Liver (tissue), 9 donors: ENCODE results near the gene TP73. TPM values are rescaled to one million over a fixed set of nuclear protein-coding genes. Genes with fewer than 3 reads are reported as not detected.

Source experiments
- DNase-seq: peaks from one replicate; pipeline ENCODE4 v3.0.0-alpha.2; 2017; ENCODE audit warnings: low spot score
- H3K27ac ChIP-seq, 2 donors: one replicate each; pipeline ENCODE4 v1.7.0; 2013; ENCODE audit warnings: inconsistent platforms in 2 of 2, low read length in 2 of 2, control low read depth in 1 of 2, low read depth in 1 of 2, mild to moderate bottlenecking in 1 of 2
- H3K27me3 ChIP-seq, 4 donors: one replicate each; pipeline versions ENCODE4 v1.6.1 to v1.7.0; 2013; ENCODE audit warnings: low read length in 3 of 4, inconsistent platforms in 1 of 4, mild to moderate bottlenecking in 1 of 4, moderate library complexity in 1 of 4; ENCODE audit not compliant: control insufficient read depth in 4 of 4, insufficient read depth in 4 of 4
- H3K36me3 ChIP-seq, 4 donors: one replicate each; pipeline versions ENCODE4 v1.6.1 to v1.7.0; 2013; ENCODE audit warnings: low read length in 3 of 4, mild to moderate bottlenecking in 3 of 4, low read depth in 1 of 4, moderate library complexity in 1 of 4; ENCODE audit not compliant: control insufficient read depth in 4 of 4, insufficient read depth in 3 of 4
- H3K4me1 ChIP-seq, 4 donors: one replicate each; pipeline versions ENCODE4 v1.6.1 to v1.7.0; 2013; ENCODE audit warnings: low read length in 3 of 4, mild to moderate bottlenecking in 3 of 4, moderate library complexity in 1 of 4; ENCODE audit not compliant: control insufficient read depth in 4 of 4, insufficient read depth in 4 of 4
- H3K4me3 ChIP-seq, 3 donors: one replicate each; pipeline versions ENCODE4 v1.6.1 to v1.7.0; 2013; ENCODE audit warnings: low read length in 3 of 3, control low read depth in 1 of 3, low read depth in 1 of 3, mild to moderate bottlenecking in 1 of 3
- H3K9ac ChIP-seq, 2 donors: one replicate each; pipeline ENCODE4 v1.7.0; 2013; ENCODE audit warnings: low read length in 2 of 2, mild to moderate bottlenecking in 2 of 2, moderate library complexity in 2 of 2, control low read depth in 1 of 2, low read depth in 1 of 2
- H3K9me3 ChIP-seq, 4 donors: one replicate each; pipeline versions ENCODE4 v1.6.1 to v1.7.0; 2013; ENCODE audit warnings: low read length in 3 of 4; ENCODE audit not compliant: control insufficient read depth in 4 of 4
- FOXA1 ChIP-seq: IDR thresholded peaks from 2 replicates; pipeline ENCODE4 v1.6.1; 2016; ENCODE audit warnings: antibody characterized with exemption
- FOXA2 ChIP-seq: IDR thresholded peaks from 2 replicates; pipeline ENCODE4 v1.6.1; 2016; ENCODE audit warnings: antibody characterized with exemption
- GABPA ChIP-seq, 2 donors: IDR thresholded peaks in 1 of 2; conservative IDR thresholded peaks in 1 of 2; 2 replicates each; pipeline ENCODE4 v1.6.1; 2016; ENCODE audit warnings: antibody characterized with exemption in 2 of 2, mild to moderate bottlenecking in 1 of 2, moderate library complexity in 1 of 2
- HNF4A ChIP-seq, 2 donors: conservative IDR thresholded peaks; 2 replicates each; pipeline ENCODE4 v1.6.1; 2016; ENCODE audit warnings: antibody characterized with exemption in 2 of 2, mild to moderate bottlenecking in 2 of 2
- JUND ChIP-seq, 2 donors: IDR thresholded peaks; 2 replicates each; pipeline ENCODE4 v1.6.1; 2016; ENCODE audit warnings: antibody characterized with exemption in 2 of 2
- NR2F2 ChIP-seq: IDR thresholded peaks from 2 replicates; pipeline ENCODE4 v1.6.1; 2016; ENCODE audit warnings: antibody characterized with exemption
- RAD21 ChIP-seq, 2 donors: IDR thresholded peaks; 2 replicates each; pipeline ENCODE4 v1.6.1; 2016; ENCODE audit warnings: antibody characterized with exemption in 2 of 2, mild to moderate bottlenecking in 2 of 2
- RXRA ChIP-seq, 2 donors: IDR thresholded peaks; 2 replicates each; pipeline ENCODE4 v1.6.1; 2017 to 2018; ENCODE audit warnings: antibody characterized with exemption in 2 of 2, mild to moderate bottlenecking in 1 of 2
- TAF1 ChIP-seq: conservative IDR thresholded peaks from 2 replicates; pipeline ENCODE4 v1.6.1; 2016; ENCODE audit warnings: antibody characterized with exemption, mild to moderate bottlenecking
- WGBS: extraction: QIAGEN DNeasy Blood & Tissue Kit; methylation state at CpG from one replicate; pipeline ENCODE4 v1.1.7; 2013; 5-methylcytosine and 5-hydroxymethylcytosine counted together
- polyA plus RNA-seq, 2 donors: library from polyadenylated mRNA; stranded (reverse) in 1 of 2; unstranded in 1 of 2; fragments of 200-250 nt in 1 of 2; fragments of >200 nt in 1 of 2; fragmentation: Nextera tagmentation in 1 of 2; extraction: Ambion mirVana in 1 of 2; gene quantifications; one replicate each; pipeline versions ENCODE4 v1.2.1 to v1.2.3, GENCODE V29; 2013 to 2015
- total RNA-seq, 2 donors: library from RNA; depleted of rRNA; stranded (reverse); fragments of >200 nt; gene quantifications; one replicate each; pipeline ENCODE4 v1.2.3, GENCODE V29; 2014
- TF ChIP-seq, protein P1 (sequence below): IDR thresholded peaks from 2 replicates; pipeline ENCODE4 v1.6.1; 2016; ENCODE audit warnings: antibody characterized with exemption
- TF ChIP-seq, protein P2 (sequence below): IDR thresholded peaks from 2 replicates; pipeline ENCODE4 v1.6.1; 2016; ENCODE audit warnings: antibody characterized with exemption
- TF ChIP-seq, protein P3 (sequence below): IDR thresholded peaks from 2 replicates; pipeline ENCODE4 v1.6.1; 2016; ENCODE audit warnings: antibody characterized with exemption
- TF ChIP-seq, protein P4 (sequence below): IDR thresholded peaks from 2 replicates; pipeline ENCODE4 v1.6.1; 2016; ENCODE audit warnings: antibody characterized with exemption, mild to moderate bottlenecking
- donor health status: healthy.
- donor health status: healthy.
- donor health status: healthy.
- donor health status: healthy.
- donor health status: healthy.

The TP73 gene
- total and polyA plus RNA-seq, 4 donors, result 0.08 to 0.29 (median 0.18) TPM

DNA sequence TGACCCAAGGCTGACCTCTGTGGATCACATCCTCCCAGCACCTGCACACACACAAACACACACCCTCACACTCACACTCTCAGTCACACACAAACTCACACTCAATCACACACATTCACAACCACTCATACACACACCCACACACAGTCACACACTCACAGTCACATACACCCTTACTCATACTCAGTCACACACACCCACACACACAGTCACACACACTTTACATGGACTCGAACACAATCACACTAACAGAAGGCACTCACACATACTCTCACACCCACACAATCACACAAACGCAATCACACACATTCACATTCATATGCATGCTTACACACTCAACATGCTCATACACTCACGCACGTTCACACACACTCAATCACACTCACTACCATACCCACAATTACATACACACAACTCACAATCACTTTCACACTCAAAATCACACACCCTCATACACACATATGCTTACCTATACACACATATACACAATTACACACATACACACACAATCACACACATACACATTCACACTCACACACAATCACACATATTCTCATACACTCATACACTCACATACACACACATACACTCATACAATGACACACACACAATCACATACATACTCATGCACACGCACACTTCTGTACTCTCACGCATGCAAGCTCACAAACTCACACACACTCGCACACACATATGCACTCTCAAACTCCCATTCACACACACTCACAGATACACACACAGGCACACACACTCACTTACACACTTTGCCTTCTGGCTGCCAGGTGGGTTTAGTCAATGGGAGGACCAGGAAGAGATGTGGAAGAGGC is 47.1 kb upstream of the TP73 start (continued):
- TF ChIP-seq FOXA1, result no peak
- TF ChIP-seq TAF1, result no peak
- TF ChIP-seq, protein P1, sequence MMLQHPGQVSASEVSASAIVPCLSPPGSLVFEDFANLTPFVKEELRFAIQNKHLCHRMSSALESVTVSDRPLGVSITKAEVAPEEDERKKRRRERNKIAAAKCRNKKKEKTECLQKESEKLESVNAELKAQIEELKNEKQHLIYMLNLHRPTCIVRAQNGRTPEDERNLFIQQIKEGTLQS, result no peak

DNA sequence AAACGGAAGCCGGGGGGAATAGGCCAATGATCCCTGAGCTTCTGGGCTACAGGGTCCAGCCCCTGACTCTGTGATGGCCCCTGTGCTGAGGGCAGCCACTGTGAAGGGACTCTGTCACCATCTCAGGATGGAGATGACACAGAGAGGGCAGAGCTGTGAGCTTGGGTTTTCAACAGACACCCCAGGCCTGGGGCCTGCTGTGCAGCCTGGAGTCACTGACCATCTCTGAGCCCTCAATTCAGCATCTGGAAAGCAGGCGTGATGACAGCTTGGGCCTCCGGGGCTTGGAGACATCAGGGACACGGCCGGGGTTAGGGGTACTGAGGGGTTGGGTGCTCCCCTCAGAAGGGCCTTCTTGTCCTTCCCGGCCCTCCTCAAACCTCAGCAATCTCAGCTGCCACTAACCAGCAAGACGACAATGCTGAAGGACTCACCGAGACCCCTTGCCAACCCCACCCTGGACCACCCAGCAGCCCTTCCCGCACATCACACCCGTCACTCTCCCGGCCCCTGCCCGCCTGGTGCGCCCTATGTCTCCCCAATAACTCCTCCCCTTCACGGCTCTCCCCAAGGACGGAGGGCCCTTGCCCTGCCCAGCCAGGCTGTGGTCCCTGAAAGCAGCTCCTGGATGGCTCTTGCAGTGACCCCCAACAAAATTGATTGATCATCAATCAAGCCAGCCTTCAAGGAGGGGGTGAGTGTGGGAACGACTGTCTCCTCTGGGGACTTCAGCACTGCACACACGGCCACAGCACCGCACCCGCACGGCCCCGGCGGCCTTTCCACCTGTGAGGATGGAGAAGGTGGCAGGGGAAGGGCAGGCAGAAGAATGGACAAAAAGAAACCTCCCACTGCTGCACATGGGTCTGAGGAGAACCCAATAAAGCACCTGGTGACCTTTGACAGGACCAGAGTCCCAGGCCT is 45.3 kb upstream of the TP73 start:
- Histone ChIP-seq H3K9ac (no peak overlapping the region), H3K27me3 (peaks cover 0 to 2% (median 0%) of the 10 kb centered on the region in 4 donors), H3K4me1 (peaks cover 5 to 8% (median 6%) of the 10 kb centered on the region in 4 donors), H3K9me3 (no peaks in the 10 kb centered on the region), H3K4me3 (no peak overlapping the region), H3K27ac (no peak overlapping the region), H3K36me3 (peaks cover 0 to 1% (median 0%) of the 10 kb centered on the region in 4 donors)
- 88% methylated on average over 23 of the region's 23 CpGs for WGBS
- TF ChIP-seq, protein P2, sequence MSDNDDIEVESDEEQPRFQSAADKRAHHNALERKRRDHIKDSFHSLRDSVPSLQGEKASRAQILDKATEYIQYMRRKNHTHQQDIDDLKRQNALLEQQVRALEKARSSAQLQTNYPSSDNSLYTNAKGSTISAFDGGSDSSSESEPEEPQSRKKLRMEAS, result no peak
- TF ChIP-seq RAD21 (IDR thresholded peaks at IDR 0.05) (no peak), FOXA2 (no peak), HNF4A (conservative IDR thresholded peaks at IDR 0.05) (no peak), RXRA (IDR thresholded peaks at IDR 0.05) (no peak), NR2F2 (no peak), GABPA (IDR thresholded peaks at IDR 0.05 in 1 of 2, conservative IDR thresholded peaks at IDR 0.05 in 1 of 2) (no peak), JUND (IDR thresholded peaks at IDR 0.05) (no peak)
- TF ChIP-seq, protein P3, sequence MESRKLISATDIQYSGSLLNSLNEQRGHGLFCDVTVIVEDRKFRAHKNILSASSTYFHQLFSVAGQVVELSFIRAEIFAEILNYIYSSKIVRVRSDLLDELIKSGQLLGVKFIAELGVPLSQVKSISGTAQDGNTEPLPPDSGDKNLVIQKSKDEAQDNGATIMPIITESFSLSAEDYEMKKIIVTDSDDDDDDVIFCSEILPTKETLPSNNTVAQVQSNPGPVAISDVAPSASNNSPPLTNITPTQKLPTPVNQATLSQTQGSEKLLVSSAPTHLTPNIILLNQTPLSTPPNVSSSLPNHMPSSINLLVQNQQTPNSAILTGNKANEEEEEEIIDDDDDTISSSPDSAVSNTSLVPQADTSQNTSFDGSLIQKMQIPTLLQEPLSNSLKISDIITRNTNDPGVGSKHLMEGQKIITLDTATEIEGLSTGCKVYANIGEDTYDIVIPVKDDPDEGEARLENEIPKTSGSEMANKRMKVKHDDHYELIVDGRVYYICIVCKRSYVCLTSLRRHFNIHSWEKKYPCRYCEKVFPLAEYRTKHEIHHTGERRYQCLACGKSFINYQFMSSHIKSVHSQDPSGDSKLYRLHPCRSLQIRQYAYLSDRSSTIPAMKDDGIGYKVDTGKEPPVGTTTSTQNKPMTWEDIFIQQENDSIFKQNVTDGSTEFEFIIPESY, result no peak
- TF ChIP-seq, protein P4, sequence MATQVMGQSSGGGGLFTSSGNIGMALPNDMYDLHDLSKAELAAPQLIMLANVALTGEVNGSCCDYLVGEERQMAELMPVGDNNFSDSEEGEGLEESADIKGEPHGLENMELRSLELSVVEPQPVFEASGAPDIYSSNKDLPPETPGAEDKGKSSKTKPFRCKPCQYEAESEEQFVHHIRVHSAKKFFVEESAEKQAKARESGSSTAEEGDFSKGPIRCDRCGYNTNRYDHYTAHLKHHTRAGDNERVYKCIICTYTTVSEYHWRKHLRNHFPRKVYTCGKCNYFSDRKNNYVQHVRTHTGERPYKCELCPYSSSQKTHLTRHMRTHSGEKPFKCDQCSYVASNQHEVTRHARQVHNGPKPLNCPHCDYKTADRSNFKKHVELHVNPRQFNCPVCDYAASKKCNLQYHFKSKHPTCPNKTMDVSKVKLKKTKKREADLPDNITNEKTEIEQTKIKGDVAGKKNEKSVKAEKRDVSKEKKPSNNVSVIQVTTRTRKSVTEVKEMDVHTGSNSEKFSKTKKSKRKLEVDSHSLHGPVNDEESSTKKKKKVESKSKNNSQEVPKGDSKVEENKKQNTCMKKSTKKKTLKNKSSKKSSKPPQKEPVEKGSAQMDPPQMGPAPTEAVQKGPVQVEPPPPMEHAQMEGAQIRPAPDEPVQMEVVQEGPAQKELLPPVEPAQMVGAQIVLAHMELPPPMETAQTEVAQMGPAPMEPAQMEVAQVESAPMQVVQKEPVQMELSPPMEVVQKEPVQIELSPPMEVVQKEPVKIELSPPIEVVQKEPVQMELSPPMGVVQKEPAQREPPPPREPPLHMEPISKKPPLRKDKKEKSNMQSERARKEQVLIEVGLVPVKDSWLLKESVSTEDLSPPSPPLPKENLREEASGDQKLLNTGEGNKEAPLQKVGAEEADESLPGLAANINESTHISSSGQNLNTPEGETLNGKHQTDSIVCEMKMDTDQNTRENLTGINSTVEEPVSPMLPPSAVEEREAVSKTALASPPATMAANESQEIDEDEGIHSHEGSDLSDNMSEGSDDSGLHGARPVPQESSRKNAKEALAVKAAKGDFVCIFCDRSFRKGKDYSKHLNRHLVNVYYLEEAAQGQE, result no peak
- no peak for DNase-seq
